ENCODE results near the gene PRTFDC1. TPM values are rescaled to one million over a fixed set of nuclear protein-coding genes. Genes with fewer than 3 reads are reported as not detected.

The PRTFDC1 gene
- total and polyA plus RNA-seq, 10 donors, result 0.85 to 3.8 (median 2.6) TPM

- TF ChIP-seq POLR2A (IDR thresholded peaks at IDR 0.05) (no peak), CTCF (IDR thresholded peaks at IDR 0.05 in 8 of 11, conservative IDR thresholded peaks at IDR 0.05 in 3 of 11) (no peak), POLR2AphosphoS5 (IDR thresholded peaks at IDR 0.05) (no peak)
- no peak for DNase-seq
- Histone ChIP-seq H3K4me3 (no peak overlapping the region), H3K36me3 (no peaks in the 10 kb centered on the region), H3K27me3 (replicated peaks in 1 of 7) (no peaks in the 10 kb centered on the region), H3K27ac (no peak overlapping the region), H3K9me3 (no peaks in the 10 kb centered on the region), H3K4me1 (peaks cover 6 to 36% (median 19%) of the 10 kb centered on the region in 6 donors)
- intact Hi-C loops (cut with DNase I; ENCODE audit: low total_unique reads), result no loop called here
- WGBS, 5 donors, result 93 to 97% (median 96%) methylated on average over 1 of the region's 1 CpG
Measured at GRCh38 chr10:24889639-24890038, 62.8 kb downstream of the PRTFDC1 start.

GRCh38 chr10:24887855-24888231 is 64.6 kb downstream of the PRTFDC1 start:
- intact Hi-C loops (cut with DNase I; ENCODE audit: low total_unique reads), result no loop called here
- 80 to 91% (median 87%) methylated on average over 2 of the region's 2 CpGs for WGBS, 5 donors
- H3K9me3 ChIP-seq, result no peaks in the 10 kb centered on the region
- no peak for DNase-seq
- peak overlapping the region in 1 of 8 donors; percentile 57 for H3K4me3 ChIP-seq
- no peaks in the 10 kb centered on the region for H3K27me3 ChIP-seq (replicated peaks in 1 of 7)
- no peaks in the 10 kb centered on the region for H3K36me3 ChIP-seq
- H3K4me1 ChIP-seq, result peaks cover 0 to 40% (median 19%) of the 10 kb centered on the region in 6 donors
- no peak for TF ChIP-seq POLR2A (IDR thresholded peaks at IDR 0.05)
- no peak for TF ChIP-seq CTCF (IDR thresholded peaks at IDR 0.05 in 8 of 11, conservative IDR thresholded peaks at IDR 0.05 in 3 of 11)
- TF ChIP-seq POLR2AphosphoS5 (IDR thresholded peaks at IDR 0.05), result no peak
- H3K27ac ChIP-seq, result peak overlapping the region in 7 of 8 donors; percentile 33 to 82 (median 71)

- TF ChIP-seq POLR2AphosphoS5 (IDR thresholded peaks at IDR 0.05) (no peak), CTCF (IDR thresholded peaks at IDR 0.05 in 8 of 11, conservative IDR thresholded peaks at IDR 0.05 in 3 of 11) (no peak), POLR2A (IDR thresholded peaks at IDR 0.05) (no peak)
- Histone ChIP-seq H3K27ac (peak overlapping the region in 1 of 8 donors; percentile 40), H3K4me1 (peaks cover 6 to 55% (median 32%) of the 10 kb centered on the region in 6 donors), H3K27me3 (replicated peaks in 1 of 7) (no peaks in the 10 kb centered on the region), H3K9me3 (no peaks in the 10 kb centered on the region), H3K36me3 (no peaks in the 10 kb centered on the region), H3K4me3 (no peak overlapping the region)
- 76 to 91% (median 81%) methylated on average over 5 of the region's 5 CpGs for WGBS, 5 donors
- intact Hi-C loops (cut with DNase I; ENCODE audit: low total_unique reads), result no loop called here
- DNase-seq, result no peak
Measured at GRCh38 chr10:24886290-24886680, 66.1 kb downstream of the PRTFDC1 start.

GRCh38 chr10:24885551-24886289 is 66.7 kb downstream of the PRTFDC1 start:
- Histone ChIP-seq H3K9me3 (no peaks in the 10 kb centered on the region), H3K36me3 (no peaks in the 10 kb centered on the region), H3K27me3 (replicated peaks in 1 of 7) (no peaks in the 10 kb centered on the region), H3K4me3 (no peak overlapping the region), H3K4me1 (peaks cover 6 to 56% (median 32%) of the 10 kb centered on the region in 6 donors), H3K27ac (peak overlapping the region in 2 of 8 donors; percentile 33 to 40)
- TF ChIP-seq CTCF (IDR thresholded peaks at IDR 0.05 in 8 of 11, conservative IDR thresholded peaks at IDR 0.05 in 3 of 11), result no peak
- no peak for TF ChIP-seq POLR2AphosphoS5 (IDR thresholded peaks at IDR 0.05)
- TF ChIP-seq POLR2A (IDR thresholded peaks at IDR 0.05), result no peak
- no peak for DNase-seq
- intact Hi-C loops (cut with DNase I; ENCODE audit: low total_unique reads), result no loop called here
- 88 to 93% (median 91%) methylated on average over 7 of the region's 7 CpGs for WGBS, 5 donors
